Thyroid gland (tissue), 4 donors: ENCODE data around the gene CALD1.

Experiments
- CTCF ChIP-seq, 6 experiments: fragments of 200-600 bp in 3 of 6; fragments of 450-650 bp in 3 of 6; sonication (generic) in 3 of 6; IDR thresholded peaks; one replicate each; pipeline ENCODE4 v1.5.1; 2016 to 2019; ENCODE audit warnings: antibody characterized with exemption in 6 of 6, mild to moderate bottlenecking in 2 of 6, inconsistent platforms in 1 of 6, moderate library complexity in 1 of 6
- POLR2A ChIP-seq, 2 donors: fragments of 450-650 bp; IDR thresholded peaks; one replicate each; pipeline ENCODE4 v1.6.1; 2017; ENCODE audit warnings: antibody characterized with exemption in 2 of 2, mild to moderate bottlenecking in 2 of 2, moderate library complexity in 1 of 2

- TF ChIP-seq CTCF (IDR thresholded peaks at IDR 0.05) (no peak), POLR2A (IDR thresholded peaks at IDR 0.05) (no peak)
Measured at GRCh38 chr7:134992626-134993179, 213.3 kb downstream of the CALD1 start.
